Iris pigment epithelial cell (primary cell): ENCODE results near the gene RNASEH1.

Experiments
- DNase-seq: peaks from one replicate; pipeline ENCODE4 v3.0.0-alpha.2; 2011; ENCODE audit warnings: low read depth

Gene RNASEH1

GRCh38 chr2:3547915-3548314 is 10.2 kb downstream of the RNASEH1 start:
- no peak for DNase-seq

- no peak for DNase-seq
Observed at GRCh38 chr2:3545788-3546478, 12.2 kb downstream of the RNASEH1 start.

GRCh38 chr2:3543023-3543683 is 15.0 kb downstream of the RNASEH1 start:
- no peak for DNase-seq

- DNase-seq: no peak
Observed at GRCh38 chr2:3542107-3542506, 16.0 kb downstream of the RNASEH1 start.

GRCh38 chr2:3539836-3540235 is 18.3 kb downstream of the RNASEH1 start:
- DNase-seq: no peak

GRCh38 chr2:3536682-3537632 is 21.2 kb downstream of the RNASEH1 start:
- DNase-seq: peak; percentile 65

- DNase-seq: peak; percentile 91
Observed at GRCh38 chr2:3535794-3536681, 22.1 kb downstream of the RNASEH1 start.

- no peak for DNase-seq
Observed at GRCh38 chr2:3535467-3535793, 22.7 kb downstream of the RNASEH1 start.

GRCh38 chr2:3534251-3534814 is 23.8 kb downstream of the RNASEH1 start:
- no peak for DNase-seq

- DNase-seq: no peak
Observed at GRCh38 chr2:3533836-3534235, 24.3 kb downstream of the RNASEH1 start.

- no peak for DNase-seq
Observed at GRCh38 chr2:3532941-3533340, 25.2 kb downstream of the RNASEH1 start.

GRCh38 chr2:3529316-3530025 is 28.7 kb downstream of the RNASEH1 start:
- no peak for DNase-seq

GRCh38 chr2:3527886-3528785 is 30.0 kb downstream of the RNASEH1 start:
- DNase-seq: no peak

- no peak for DNase-seq
Observed at GRCh38 chr2:3526871-3527270, 31.3 kb downstream of the RNASEH1 start.

GRCh38 chr2:3523551-3524041 is 34.5 kb downstream of the RNASEH1 start:
- DNase-seq: peak; percentile 52

- no peak for DNase-seq
Observed at GRCh38 chr2:3522961-3523421, 35.1 kb downstream of the RNASEH1 start.

- no peak for DNase-seq
Observed at GRCh38 chr2:3520591-3520990, 37.5 kb downstream of the RNASEH1 start.

- DNase-seq: peak; percentile 75
Observed at GRCh38 chr2:3519255-3520205, 38.6 kb downstream of the RNASEH1 start, which contains the start of gene ADI1. Gene ADI1 (minus strand): TSS chr2:3519531. CDS start chr2:3519487, 44 bp downstream.
